OCI-LY7 (cell line): ENCODE results near the gene PTPN13. TPM values are rescaled to one million over a fixed set of nuclear protein-coding genes. Genes with fewer than 3 reads are reported as not detected.

ENCODE experiments used
- BruUV-seq: library from RNA; stranded (reverse); fragments of 400-500 nt; replicated peaks from 2 replicates; lab custom pipeline; 2021; lab: Mats Ljungman, UMichigan
- CTCF ChIA-PET: fragments of 300-600 bp; sonication (Branson Sonifier 250); formaldehyde crosslinking; loops from one replicate; lab custom pipeline; 2022; ENCODE audit warnings: antibody characterized with exemption; ENCODE audit not compliant: unreplicated experiment; lab: Charles Lee
- POLR2A ChIA-PET: fragments of 300-600 bp; sonication (Branson Sonifier 250); formaldehyde crosslinking; loops from one replicate; lab custom pipeline; 2022; ENCODE audit warnings: antibody characterized with exemption; lab: Charles Lee
- DNase-seq: peaks from one replicate; pipeline ENCODE4 v3.0.0-alpha.2; 2015; ENCODE audit warnings: low spot score
- H2AFZ ChIP-seq: fragments of 200-600 bp; sonication (generic), shearing (Covaris generic); 2 replicates; pipeline ENCODE4 v1.6.1; 2014; ENCODE audit warnings: mild to moderate bottlenecking, antibody characterized with exemption, low read length, moderate library complexity
- H3K27ac ChIP-seq: fragments of 200-600 bp; sonication (generic); 2 replicates; pipeline ENCODE4 v1.5.1; 2014; ENCODE audit warnings: mixed run types, low read depth, mild to moderate bottlenecking, moderate library complexity, low read length, inconsistent platforms; ENCODE audit not compliant: poor library complexity, severe bottlenecking
- H3K36me3 ChIP-seq: fragments of 200-600 bp; sonication (generic); 2 replicates; pipeline ENCODE4 v1.6.1; 2014; ENCODE audit warnings: mild to moderate bottlenecking, antibody characterized with exemption, low read length, moderate library complexity, mixed read lengths; ENCODE audit not compliant: insufficient read depth
- H3K4me1 ChIP-seq: fragments of 200-600 bp; sonication (generic); 2 replicates; pipeline ENCODE4 v1.5.1; 2014; ENCODE audit warnings: mild to moderate bottlenecking, low read length; ENCODE audit not compliant: insufficient read depth, poor library complexity, severe bottlenecking
- H3K4me2 ChIP-seq: fragments of 200-600 bp; sonication (generic); 2 replicates; pipeline ENCODE4 v1.6.1; 2014; ENCODE audit warnings: mild to moderate bottlenecking, low read length
- H3K4me3 ChIP-seq: fragments of 200-600 bp; sonication (generic); 2 replicates; pipeline ENCODE4 v1.5.1; 2014; ENCODE audit warnings: mild to moderate bottlenecking, low read depth, low read length; ENCODE audit not compliant: poor library complexity, severe bottlenecking
- H3K79me2 ChIP-seq: fragments of 200-600 bp; sonication (generic); 2 replicates; pipeline ENCODE4 v1.6.1; 2016; ENCODE audit warnings: low read depth, mild to moderate bottlenecking, low read length, moderate library complexity, mixed read lengths; ENCODE audit not compliant: insufficient read depth
- H3K9me2 ChIP-seq: fragments of 200-600 bp; sonication (generic); 2 replicates; pipeline ENCODE4 v1.6.1; 2016; ENCODE audit warnings: mild to moderate bottlenecking, low read length, mixed read lengths; ENCODE audit not compliant: insufficient read depth
- H3K9me3 ChIP-seq: fragments of 200-600 bp; sonication (generic); 2 replicates; pipeline ENCODE4 v1.6.1; 2014; ENCODE audit warnings: mild to moderate bottlenecking, mixed run types, low read length, mixed read lengths
- H4K20me1 ChIP-seq: fragments of 200-600 bp; sonication (generic); 2 replicates; pipeline ENCODE4 v1.6.1; 2014; ENCODE audit warnings: mild to moderate bottlenecking, antibody characterized with exemption, low read length, moderate library complexity, mixed read lengths; ENCODE audit not compliant: insufficient read depth
- CTCF ChIP-seq: fragments of 200-600 bp; sonication (generic); conservative IDR thresholded peaks from 2 replicates; pipeline ENCODE4 v1.5.1; 2014; ENCODE audit warnings: mild to moderate bottlenecking, antibody characterized with exemption, low read length, moderate library complexity, mixed read lengths
- EZH2phosphoT487 ChIP-seq: fragments of 200-600 bp; sonication (generic); IDR thresholded peaks from 2 replicates; pipeline ENCODE4 v1.6.1; 2018; ENCODE audit warnings: low read depth, borderline replicate concordance, mild to moderate bottlenecking, mixed run types, antibody characterized with exemption, low read length, moderate library complexity, mixed read lengths
- intact Hi-C: fragments of 100-400 bp; cut with micrococcal nuclease; formaldehyde crosslinking; loops from one replicate; pipeline ENCODE4 v1.10.0; 2022; ENCODE audit not compliant: unreplicated experiment
- total RNA-seq, 2 experiments: library from RNA; depleted of rRNA in 1 of 2; stranded (reverse); fragments of >200 nt in 1 of 2; shearing (Covaris generic) in 1 of 2; gene quantifications; 2 replicates each; pipeline ENCODE4 v1.2.3, GENCODE V29; 2014 to 2022

Gene PTPN13
- total RNA-seq, 2 experiments from 2014 or later, result not detected

GRCh38 chr4:86775061-86775460 is 180.9 kb downstream of the PTPN13 start:
- Histone ChIP-seq H4K20me1 (no peaks in the 10 kb centered on the region), H3K9me2 (no peaks in the 10 kb centered on the region), H3K36me3 (no peaks in the 10 kb centered on the region), H3K4me1 (no peaks in the 10 kb centered on the region), H2AFZ (no peak overlapping the region), H3K9me3 (no peaks in the 10 kb centered on the region), H3K4me3 (no peak overlapping the region), H3K4me2 (no peak overlapping the region), H3K27ac (no peak overlapping the region), H3K79me2 (no peaks in the 10 kb centered on the region)
- ChIA-PET CTCF (interaction anchor here (0.6 kb wide), 1 partner anchor 1505 kb away, joined by 3 read pairs; no protein-coding TSS in a partner anchor), POLR2A (no interaction called here)
- DNase-seq, result no peak
- no TSS peak for BruUV-seq
- intact Hi-C loops, result no loop called here
- TF ChIP-seq CTCF, result no peak
- no peak for TF ChIP-seq EZH2phosphoT487

- Histone ChIP-seq H3K9me3 (no peaks in the 10 kb centered on the region), H3K4me1 (no peaks in the 10 kb centered on the region), H3K79me2 (no peaks in the 10 kb centered on the region), H3K4me3 (no peak overlapping the region), H4K20me1 (no peaks in the 10 kb centered on the region), H3K9me2 (no peaks in the 10 kb centered on the region), H3K4me2 (no peak overlapping the region), H3K36me3 (no peaks in the 10 kb centered on the region), H3K27ac (no peak overlapping the region), H2AFZ (no peak overlapping the region)
- TF ChIP-seq CTCF (no peak), EZH2phosphoT487 (no peak)
- ChIA-PET POLR2A (interaction anchor here (1.0 kb wide), 1 partner anchor 47 kb away, joined by 5 read pairs; no protein-coding TSS in a partner anchor), CTCF (no interaction called here)
- intact Hi-C loops, result no loop called here
- DNase-seq, result no peak
- no TSS peak for BruUV-seq
Observed at GRCh38 chr4:86778175-86778574, 184.1 kb downstream of the PTPN13 start.

- Histone ChIP-seq H3K4me2 (no peak overlapping the region), H3K9me2 (no peaks in the 10 kb centered on the region), H4K20me1 (no peaks in the 10 kb centered on the region), H3K4me1 (no peaks in the 10 kb centered on the region), H3K36me3 (no peaks in the 10 kb centered on the region), H3K4me3 (no peak overlapping the region), H3K9me3 (no peaks in the 10 kb centered on the region), H3K79me2 (no peaks in the 10 kb centered on the region), H3K27ac (no peak overlapping the region), H2AFZ (no peak overlapping the region)
- ChIA-PET CTCF (interaction anchor here (1.0 kb wide), 1 partner anchor 21 kb away, joined by 3 read pairs; no protein-coding TSS in a partner anchor), POLR2A (interaction anchor here (0.7 kb wide), 1 partner anchor 215 kb away, joined by 3 read pairs; no protein-coding TSS in a partner anchor)
- TF ChIP-seq EZH2phosphoT487 (no peak), CTCF (no peak)
- no peak for DNase-seq
- intact Hi-C loops, result no loop called here
- no TSS peak for BruUV-seq
Observed at GRCh38 chr4:86788826-86789225, 194.7 kb downstream of the PTPN13 start.
